ENCODE results near the gene OVCA2. TPM values are rescaled to one million over a fixed set of nuclear protein-coding genes. Genes with fewer than 3 reads are reported as not detected.

Gene OVCA2
- total and polyA plus RNA-seq, 2 experiments from 2014 or later = 66.1 to 92.0 TPM

- Histone ChIP-seq H3K4me1 (ENCODE audit: insufficient read depth) (peaks cover 26% of the 10 kb centered on the region), H3K4me3 (peak within 1 kb of the TSS; percentile 96), H3K9me2 (ENCODE audit: insufficient read depth) (no peaks in the 10 kb centered on the region), H3K9ac (peak within 1 kb of the TSS; percentile 94), H3F3A (ENCODE audit: insufficient read depth) (peaks cover 12% of the 10 kb centered on the region; the same call in 1 of the 2 replicates), H3K79me2 (ENCODE audit: insufficient read depth) (peaks cover 19% of the 10 kb centered on the region), H2AFZ (peak within 1 kb of the TSS; percentile 78), H3K27ac (peak within 1 kb of the TSS; percentile 84), H3K36me3 (ENCODE audit: low read depth) (no peaks in the 10 kb centered on the region), H3K9me3 (ENCODE audit: low read depth) (no peaks in the 10 kb centered on the region), H3K27me3 (replicated peaks; ENCODE audit: insufficient read depth) (no peaks in the 10 kb centered on the region; the same call in 1 of the 2 replicates), H3K4me2 (ENCODE audit: unreplicated experiment) (peak within 1 kb of the TSS; percentile 77), H4K20me1 (ENCODE audit: insufficient read depth) (no peaks in the 10 kb centered on the region)
- TF ChIP-seq EZH2 (IDR thresholded peaks at IDR 0.05; ENCODE audit: insufficient read depth, poor library complexity, severe bottlenecking) = no peak
- peak; percentile 98 for DNase-seq
- 1% methylated on average over 55 to 58 of the region's 59 CpGs for WGBS, 2 experiments (ENCODE audit: low coverage in 1 of 2, low lambda C conversion rate in 2 of 2, missing lambda C conversion rate in 2 of 2)
- in situ Hi-C loops (cut with MboI) = loop anchor here (5.0 kb wide), 1 partner anchor 123 kb away; no protein-coding TSS in a partner anchor
These were observed 11.7 kb upstream of the OVCA2 start, which contains the start of gene DPH1 for GRCh38 chr17:2029911-2030778. Gene DPH1 (plus strand): TSS chr17:2030153. CDS start chr17:2030170, 17 bp downstream.

- Histone ChIP-seq H3K4me1 (ENCODE audit: insufficient read depth) (peaks cover 26% of the 10 kb centered on the region), H3K9ac (peak overlapping the region; percentile 94), H3K9me3 (ENCODE audit: low read depth) (no peaks in the 10 kb centered on the region), H3F3A (ENCODE audit: insufficient read depth) (peaks cover 12% of the 10 kb centered on the region; the same call in 1 of the 2 replicates), H3K36me3 (ENCODE audit: low read depth) (no peaks in the 10 kb centered on the region), H3K27me3 (replicated peaks; ENCODE audit: insufficient read depth) (no peaks in the 10 kb centered on the region; the same call in 1 of the 2 replicates), H2AFZ (peak overlapping the region; percentile 53; the same call in 1 of the 2 replicates), H3K79me2 (ENCODE audit: insufficient read depth) (peaks cover 19% of the 10 kb centered on the region), H4K20me1 (ENCODE audit: insufficient read depth) (no peaks in the 10 kb centered on the region), H3K4me2 (ENCODE audit: unreplicated experiment) (peak overlapping the region; percentile 77), H3K9me2 (ENCODE audit: insufficient read depth) (no peaks in the 10 kb centered on the region), H3K4me3 (peak overlapping the region; percentile 96), H3K27ac (peak overlapping the region; percentile 84)
- DNase-seq = peak; percentile 96
- in situ Hi-C loops (cut with MboI) = no loop called here
- 7 to 8% methylated on average over 10 of the region's 10 CpGs for WGBS, 2 experiments (ENCODE audit: low coverage in 1 of 2, low lambda C conversion rate in 2 of 2, missing lambda C conversion rate in 2 of 2)
- TF ChIP-seq EZH2 (IDR thresholded peaks at IDR 0.05; ENCODE audit: insufficient read depth, poor library complexity, severe bottlenecking) (no peak), EZH2phosphoT487 (IDR thresholded peaks at IDR 0.05; ENCODE audit: insufficient read depth, low read depth) (no peak)
These were observed 11.1 kb upstream of the OVCA2 start for GRCh38 chr17:2030779-2031163.

- WGBS, 2 experiments (ENCODE audit: low coverage in 1 of 2, low lambda C conversion rate in 2 of 2, missing lambda C conversion rate in 2 of 2) = 73 to 74% methylated on average over 7 of the region's 7 CpGs
- Histone ChIP-seq H2AFZ (no peak overlapping the region), H3K9me3 (ENCODE audit: low read depth) (no peaks in the 10 kb centered on the region), H3K4me2 (ENCODE audit: unreplicated experiment) (peak overlapping the region; percentile 22), H3F3A (ENCODE audit: insufficient read depth) (peaks cover 12% of the 10 kb centered on the region; the same call in 1 of the 2 replicates), H3K9ac (peak overlapping the region; percentile 19; the same call in 1 of the 2 replicates), H3K4me3 (no peak overlapping the region), H3K36me3 (ENCODE audit: low read depth) (peaks cover 5% of the 10 kb centered on the region; the same call in 1 of the 2 replicates), H3K27me3 (replicated peaks; ENCODE audit: insufficient read depth) (no peaks in the 10 kb centered on the region), H3K4me1 (ENCODE audit: insufficient read depth) (peaks cover 26% of the 10 kb centered on the region), H3K79me2 (ENCODE audit: insufficient read depth) (peaks cover 19% of the 10 kb centered on the region), H4K20me1 (ENCODE audit: insufficient read depth) (no peaks in the 10 kb centered on the region), H3K27ac (peak overlapping the region; percentile 41), H3K9me2 (ENCODE audit: insufficient read depth) (no peaks in the 10 kb centered on the region)
- in situ Hi-C loops (cut with MboI) = no loop called here
- DNase-seq = peak; percentile 47
- TF ChIP-seq EZH2phosphoT487 (IDR thresholded peaks at IDR 0.05; ENCODE audit: insufficient read depth, low read depth) = no peak
These were observed 8.7 kb upstream of the OVCA2 start for GRCh38 chr17:2033153-2033552.

GRCh38 chr17:2034157-2034556, 7.7 kb upstream of the OVCA2 start:
- Histone ChIP-seq H3K9me3 (ENCODE audit: low read depth) (no peaks in the 10 kb centered on the region), H3K4me1 (ENCODE audit: insufficient read depth) (peaks cover 26% of the 10 kb centered on the region), H3K27ac (peak overlapping the region; percentile 41; the same call in 1 of the 2 replicates), H3K27me3 (replicated peaks; ENCODE audit: insufficient read depth) (no peaks in the 10 kb centered on the region), H4K20me1 (ENCODE audit: insufficient read depth) (no peaks in the 10 kb centered on the region), H3F3A (ENCODE audit: insufficient read depth) (peaks cover 12% of the 10 kb centered on the region; the same call in 1 of the 2 replicates), H3K4me2 (ENCODE audit: unreplicated experiment) (peak overlapping the region; percentile 22), H3K9me2 (ENCODE audit: insufficient read depth) (no peaks in the 10 kb centered on the region), H3K36me3 (ENCODE audit: low read depth) (peaks cover 5% of the 10 kb centered on the region; the same call in 1 of the 2 replicates), H3K4me3 (no peak overlapping the region), H3K9ac (no peak overlapping the region), H3K79me2 (ENCODE audit: insufficient read depth) (peaks cover 19% of the 10 kb centered on the region), H2AFZ (no peak overlapping the region)
- TF ChIP-seq EZH2 (IDR thresholded peaks at IDR 0.05; ENCODE audit: insufficient read depth, poor library complexity, severe bottlenecking) (no peak), EZH2phosphoT487 (IDR thresholded peaks at IDR 0.05; ENCODE audit: insufficient read depth, low read depth) (no peak)
- peak; percentile 81 for DNase-seq
- in situ Hi-C loops (cut with MboI) = no loop called here
- WGBS, 2 experiments (ENCODE audit: low coverage in 1 of 2, low lambda C conversion rate in 2 of 2, missing lambda C conversion rate in 2 of 2) = 74 to 94% methylated on average over 5 to 7 of the region's 7 CpGs

All from GM23248 (cell line).